COR-L47 (cell line): ENCODE results near the gene ECHS1.
"Not testable (repeated sequence)": the region's sequence is repeated elsewhere in the genome, so short reads cannot be mapped to it uniquely, and the experiment has no call there.

ENCODE experiments used
- DNase-seq: peaks from one replicate; lab custom pipeline; 2025; lab: John Stamatoyannopoulos, UW

Gene ECHS1

DNA sequence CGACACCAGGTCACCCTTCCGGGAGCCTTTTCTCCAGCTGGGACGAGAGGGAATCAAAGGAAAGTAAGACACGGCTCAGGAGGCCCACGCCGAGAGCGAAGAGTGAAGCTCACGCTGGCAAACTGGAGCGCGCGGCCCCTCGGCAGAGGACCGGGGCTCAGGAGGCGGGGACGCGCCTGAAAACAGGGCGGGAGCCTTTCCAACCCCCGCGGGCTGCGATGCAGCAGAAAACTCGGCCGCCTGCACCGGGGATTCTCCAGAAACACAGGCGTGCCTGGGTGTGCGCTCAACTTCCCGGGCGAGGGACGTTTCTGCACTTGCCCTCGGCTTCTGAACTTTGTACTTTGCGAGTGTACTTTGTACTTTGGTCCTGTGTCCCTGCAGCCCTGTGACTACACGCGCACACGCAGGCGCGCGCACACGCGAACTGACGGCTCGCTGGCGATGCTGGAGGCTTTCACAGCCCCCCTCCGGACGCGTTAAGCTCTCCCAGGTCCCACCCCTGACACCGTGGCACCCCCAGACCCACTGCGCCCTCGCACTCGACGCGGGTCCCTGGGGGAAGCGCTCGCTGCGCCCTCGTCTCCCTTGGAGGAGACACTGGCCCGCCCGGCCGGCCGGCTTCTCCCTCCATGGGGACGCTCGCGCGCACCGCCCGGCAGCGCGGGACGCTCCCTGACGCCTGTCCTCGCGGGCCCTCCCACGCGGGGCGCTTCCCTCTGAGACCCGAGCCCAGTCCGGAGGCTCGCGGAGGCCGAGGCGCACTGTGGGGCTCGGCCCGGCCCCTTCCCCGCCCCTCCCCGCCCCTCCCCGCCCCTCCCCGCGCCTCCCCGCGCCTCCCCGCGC lies 5.3 kb upstream of the ECHS1 start:
- DNase-seq = no peak

DNA sequence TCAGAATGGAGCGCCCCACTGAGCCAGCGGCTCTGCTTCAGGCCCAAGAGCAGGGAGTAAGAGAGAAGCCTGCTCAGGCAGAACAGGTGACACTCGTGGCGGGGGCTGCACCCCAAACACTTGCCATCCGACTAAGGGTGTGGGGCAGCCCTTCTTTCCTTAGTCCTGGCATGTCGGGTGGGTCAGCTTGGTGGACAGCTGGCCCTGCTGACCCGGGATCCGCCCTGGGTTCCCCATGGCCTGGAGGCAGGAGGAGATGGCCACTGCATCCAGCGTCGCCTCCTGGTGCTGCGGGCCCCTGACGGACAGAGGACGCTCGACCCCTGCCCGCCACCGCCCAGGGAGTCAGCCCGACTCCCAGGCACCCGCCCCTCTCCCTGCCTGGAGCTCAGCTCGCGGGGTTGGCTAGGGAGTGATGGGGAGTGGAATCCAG lies 4.7 kb upstream of the ECHS1 start:
- DNase-seq = no peak

GRCh38 chr10:133377025-133377817 lies 4.1 kb upstream of the ECHS1 start:
- no peak for DNase-seq

GRCh38 chr10:133376183-133376582 lies 3.0 kb upstream of the ECHS1 start:
- DNase-seq = not testable (repeated sequence)

DNA sequence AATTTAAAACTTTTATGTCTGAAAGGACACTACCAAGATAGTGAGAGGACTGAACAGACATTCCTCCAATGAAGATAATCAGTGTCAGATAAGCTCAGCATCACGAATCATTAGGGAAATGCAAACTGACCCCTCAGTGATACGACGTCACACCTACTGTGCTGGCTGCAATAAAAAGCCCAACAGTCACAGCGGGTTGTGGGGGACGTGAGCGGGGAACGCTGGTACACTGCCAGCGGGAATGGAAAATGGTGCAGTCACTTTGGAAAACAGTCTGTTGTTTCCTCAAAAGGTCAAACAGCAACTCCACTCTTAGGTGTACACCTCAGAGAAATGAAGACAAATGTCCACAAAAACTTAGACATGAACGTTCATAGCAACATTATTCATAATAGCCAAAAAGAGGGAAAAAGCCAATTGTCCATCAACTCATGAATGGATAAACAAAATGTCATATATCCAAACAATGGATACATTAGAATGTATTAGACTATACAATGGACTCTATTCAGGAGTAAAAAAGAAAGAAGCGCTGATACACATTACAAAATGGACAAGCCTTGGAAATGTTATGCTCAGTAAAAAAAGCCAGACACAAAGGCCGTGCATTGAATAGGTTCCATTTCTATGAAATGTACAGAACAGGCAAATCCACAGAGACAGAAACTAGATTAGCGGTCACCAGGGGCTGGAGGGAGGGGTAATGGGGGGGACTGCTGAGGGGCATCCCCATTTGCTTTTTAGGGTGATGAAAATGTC lies 2.4 kb upstream of the ECHS1 start:
- no peak for DNase-seq

DNA sequence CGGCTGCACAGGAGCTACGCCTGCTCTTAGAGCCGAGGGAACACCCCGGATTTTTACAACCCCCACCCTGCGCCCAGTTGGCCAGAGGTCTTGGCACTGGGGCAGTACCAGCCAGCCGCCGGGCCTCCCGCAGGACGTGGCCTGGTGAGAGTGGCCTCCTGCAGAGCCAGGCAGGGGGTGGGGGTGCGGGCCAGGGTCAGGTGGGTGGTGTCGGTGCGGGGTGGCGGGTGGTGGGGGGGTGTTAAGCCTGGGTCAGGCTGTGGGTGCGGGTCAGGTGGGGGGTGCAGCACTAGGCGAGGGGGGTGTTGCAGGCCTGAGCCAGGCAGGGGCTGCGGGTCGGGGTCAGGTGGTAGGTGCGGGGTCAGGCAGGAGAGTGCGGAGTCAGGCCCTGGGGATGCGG lies 647 bp downstream of the ECHS1 start:
- no peak for DNase-seq

DNA sequence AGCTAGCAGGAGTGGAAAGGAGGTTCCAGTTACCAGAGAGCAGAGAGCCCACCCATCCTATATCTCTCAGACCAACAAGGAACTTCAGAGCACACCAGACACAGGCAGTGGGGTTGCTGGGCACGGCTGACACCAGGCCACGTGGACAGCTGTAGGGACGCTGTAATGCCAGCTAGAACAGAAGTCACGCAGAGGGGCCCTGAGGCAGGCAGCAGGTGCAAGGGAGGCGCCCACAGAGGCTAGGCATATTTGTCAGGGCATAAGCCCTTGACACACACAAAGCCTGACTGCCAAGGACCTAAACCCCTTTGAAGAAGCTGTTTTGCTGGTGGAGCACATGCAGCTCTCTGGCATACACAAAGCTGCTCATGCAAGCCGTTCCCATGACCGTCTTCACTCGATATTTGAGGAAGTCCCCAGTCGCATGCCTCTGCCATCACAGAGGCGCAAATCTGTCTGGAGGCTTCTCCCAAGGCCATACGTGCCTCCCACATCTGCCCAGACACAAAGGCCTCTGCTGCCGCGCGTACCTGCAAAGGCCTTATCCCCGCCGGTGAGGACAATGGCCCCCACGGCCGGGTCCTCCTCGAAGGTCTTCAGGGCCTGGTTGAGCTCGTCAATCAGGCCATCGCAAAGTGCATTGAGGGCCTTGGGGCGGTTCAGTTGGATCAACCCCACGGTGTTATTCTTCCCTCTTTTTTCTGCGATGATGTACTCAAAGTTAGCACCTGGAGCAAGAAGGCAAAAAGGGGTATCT lies 2.9 kb downstream of the ECHS1 start:
- DNase-seq = no peak

DNA sequence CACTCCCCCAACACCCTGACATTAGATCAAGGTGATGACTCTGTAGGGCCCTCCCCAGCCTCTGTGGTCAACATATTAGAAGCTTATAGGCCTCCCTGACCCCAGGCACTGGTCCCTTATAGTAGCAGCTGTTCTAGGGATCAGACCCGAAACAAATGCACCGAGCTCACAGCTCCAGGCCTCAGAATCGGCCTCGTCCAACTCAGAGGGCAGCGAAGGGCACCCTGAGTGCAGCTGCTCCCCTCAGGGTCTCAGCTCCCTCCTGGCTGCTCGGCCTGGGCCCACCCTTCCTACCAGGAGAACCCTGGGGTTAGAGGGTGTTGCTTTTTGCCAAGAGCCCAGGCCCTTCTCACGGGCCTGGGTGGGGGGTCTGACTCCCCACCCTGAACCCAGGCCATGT lies 5.0 kb downstream of the ECHS1 start:
- DNase-seq = no peak

- not testable (repeated sequence) for DNase-seq
Observed at GRCh38 chr10:133367461-133367860, 5.7 kb downstream of the ECHS1 start.

DNA sequence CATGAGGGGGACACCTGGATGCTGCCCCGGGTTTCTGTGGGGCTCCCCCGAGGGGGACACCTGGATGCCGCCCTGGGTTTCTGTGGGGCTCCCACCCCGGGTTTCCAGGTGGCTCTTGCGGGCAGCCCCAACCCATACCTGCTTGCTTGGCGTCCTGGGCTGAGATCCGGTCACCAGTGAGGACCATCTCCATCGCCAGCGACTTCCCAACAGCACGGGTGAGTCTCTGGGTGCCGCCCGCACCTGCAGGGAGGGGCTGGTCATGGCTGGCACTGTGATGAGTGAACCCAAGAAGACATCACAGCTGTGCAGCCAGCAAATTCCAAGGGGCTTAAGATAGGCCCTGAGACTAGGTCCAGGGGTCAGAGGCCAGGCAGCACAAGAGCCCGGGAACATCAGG lies 6.4 kb downstream of the ECHS1 start:
- DNase-seq = no peak

- no peak for DNase-seq
Observed at GRCh38 chr10:133366130-133366478, 7.0 kb downstream of the ECHS1 start.

DNA sequence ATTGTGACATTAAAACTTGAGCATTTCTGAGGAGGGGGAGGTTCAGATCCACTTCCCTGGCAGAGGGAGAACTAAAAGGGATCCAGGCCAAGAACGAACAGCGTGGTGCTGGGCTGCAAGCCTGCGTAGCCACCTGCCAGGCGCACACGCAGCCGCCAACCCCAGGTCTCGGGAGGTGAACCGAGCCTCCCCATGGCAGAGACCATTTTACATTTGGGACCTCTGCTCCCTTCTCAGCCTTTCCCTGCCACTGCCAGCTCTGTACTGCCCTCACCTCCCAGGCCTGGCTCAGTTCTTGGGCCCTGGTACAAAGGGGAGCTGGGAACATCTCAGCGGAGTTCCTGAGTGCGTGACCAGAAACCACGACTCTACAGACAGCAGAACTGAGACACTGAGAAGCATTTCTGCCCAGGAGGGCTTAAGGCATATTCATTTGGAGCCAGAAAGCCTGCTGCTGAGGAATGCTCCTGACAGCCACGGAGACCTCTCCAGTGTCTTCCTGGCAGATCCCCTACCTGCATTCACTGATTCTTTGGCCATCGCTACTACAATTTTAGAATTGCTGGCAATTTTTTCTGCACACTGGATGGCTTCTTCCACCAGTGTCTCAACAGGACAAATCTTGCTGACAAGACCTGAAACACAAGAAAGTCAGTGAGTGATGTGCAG lies 7.6 kb downstream of the ECHS1 start:
- DNase-seq = no peak

DNA sequence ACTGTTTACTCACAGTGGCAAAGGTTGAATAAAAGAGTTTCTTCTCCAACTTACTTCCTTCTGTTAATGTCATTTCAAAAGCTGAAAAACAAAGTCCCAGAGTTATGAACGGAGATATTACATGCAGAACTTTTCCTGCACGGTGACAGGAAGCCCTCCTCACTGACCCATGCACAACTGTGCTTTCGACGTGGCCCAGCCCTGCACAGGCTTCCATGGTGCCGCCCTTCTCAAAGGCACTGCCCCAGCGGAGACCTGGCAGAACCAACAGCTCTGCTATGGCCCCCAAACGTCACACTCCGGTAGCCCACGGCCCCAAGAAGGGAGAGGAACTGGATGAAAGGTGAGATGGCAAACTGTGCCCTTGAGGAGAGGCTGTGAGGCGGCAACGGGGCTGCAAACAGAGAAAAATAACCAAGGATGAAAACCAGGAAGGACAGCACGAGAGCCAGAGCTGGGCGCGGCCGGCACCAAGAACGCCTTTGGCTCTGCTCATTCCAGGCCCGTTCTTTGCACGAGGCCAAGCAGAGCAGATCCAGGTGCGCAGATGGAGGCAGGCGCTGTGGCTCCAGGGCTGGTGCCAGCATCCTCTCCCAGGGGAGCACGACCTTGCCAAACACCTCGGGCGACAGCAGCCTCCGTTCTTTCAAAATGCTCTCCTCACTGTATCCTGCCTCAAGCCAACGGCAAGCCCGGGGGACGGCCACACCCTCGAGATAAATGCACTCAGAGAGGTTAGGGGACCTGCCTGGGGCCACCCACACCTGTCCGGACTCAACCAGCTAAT lies 8.3 kb downstream of the ECHS1 start:
- no peak for DNase-seq

- no peak for DNase-seq
Observed at GRCh38 chr10:133362846-133363245, 10.3 kb downstream of the ECHS1 start.

- DNase-seq = no peak
Observed at GRCh38 chr10:133361773-133362441, 11.2 kb downstream of the ECHS1 start.

DNA sequence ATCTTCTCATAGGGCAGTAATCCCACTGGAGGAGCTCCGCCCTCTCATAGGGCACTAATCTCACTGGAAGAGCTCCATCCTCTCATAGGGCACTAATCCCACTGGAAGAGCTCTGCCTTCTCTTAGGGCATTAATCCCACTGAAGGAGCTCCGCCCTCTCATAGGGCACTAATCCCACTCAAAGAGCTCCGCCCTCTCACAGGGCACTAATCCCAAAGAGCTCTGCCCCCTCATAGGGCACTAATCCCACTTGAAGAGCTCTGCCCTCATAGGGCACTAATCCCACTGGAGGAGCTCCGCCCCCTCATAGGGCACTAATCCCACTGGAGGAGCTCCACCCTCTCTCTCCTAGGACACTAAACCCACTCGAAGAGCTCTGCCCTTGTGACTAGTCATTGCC lies 11.9 kb downstream of the ECHS1 start:
- no peak for DNase-seq

- no peak for DNase-seq
Observed at GRCh38 chr10:133359972-133360610, 13.1 kb downstream of the ECHS1 start.

- DNase-seq = peak; percentile 63
Observed at GRCh38 chr10:133359554-133359971, 13.6 kb downstream of the ECHS1 start.

DNA sequence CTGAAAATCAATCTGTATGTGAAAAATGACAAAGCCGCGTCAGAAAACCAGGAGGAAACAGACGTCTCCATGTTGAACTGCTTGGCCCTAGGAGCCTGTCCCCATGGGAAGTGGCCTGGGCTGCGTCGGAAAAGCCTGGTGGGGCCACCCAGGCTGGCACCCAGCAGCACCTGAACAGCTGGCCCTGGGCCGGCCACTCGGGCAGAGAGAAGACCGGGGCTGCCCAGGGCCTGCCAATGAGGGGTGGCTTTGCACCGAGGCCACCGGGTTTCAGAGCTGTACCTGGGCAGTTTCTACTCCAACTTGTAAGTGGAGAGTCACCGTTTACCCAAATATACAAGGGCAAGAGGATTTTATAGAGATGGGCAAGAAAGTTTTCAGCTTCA lies 14.2 kb downstream of the ECHS1 start:
- DNase-seq = no peak
